Neural progenitor cell (in vitro differentiated cells): ENCODE measurements around the gene DTNB. TPM values are rescaled to one million over a fixed set of nuclear protein-coding genes. Genes with fewer than 3 reads are reported as not detected.
"Not testable (repeated sequence)": the region's sequence is repeated elsewhere in the genome, so short reads cannot be mapped to it uniquely, and the experiment has no call there.

Experiments
- DNase-seq: peaks from one replicate; pipeline ENCODE4 v3.0.0-alpha.2; 2016; ENCODE audit warnings: low spot score
- H2AFZ ChIP-seq: fragments of 200-600 bp; sonication (generic); replicated peaks from 2 replicates; pipeline ENCODE4 v1.6.1; 2016; ENCODE audit warnings: antibody characterized with exemption
- H3F3A ChIP-seq: fragments of 200-600 bp; sonication (generic); 2 replicates; pipeline ENCODE4 v1.6.1; 2016; ENCODE audit warnings: antibody characterized with exemption, low read depth
- H3K27ac ChIP-seq: fragments of 200-600 bp; sonication (generic); 2 replicates; pipeline ENCODE4 v1.5.1; 2016; ENCODE audit warnings: mild to moderate bottlenecking
- H3K27me3 ChIP-seq: fragments of 200-600 bp; sonication (generic); 2 replicates; pipeline ENCODE4 v1.6.1; 2016; ENCODE audit warnings: mild to moderate bottlenecking, moderate library complexity
- H3K36me3 ChIP-seq: fragments of 200-600 bp; sonication (generic); 2 replicates; pipeline ENCODE4 v1.5.1; 2016
- H3K4me1 ChIP-seq: fragments of 200-600 bp; sonication (generic); 2 replicates; pipeline ENCODE4 v1.6.1; 2016; ENCODE audit warnings: mixed run types
- H3K4me2 ChIP-seq: fragments of 200-600 bp; sonication (generic); 2 replicates; pipeline ENCODE4 v1.6.1; 2016
- H3K4me3 ChIP-seq: fragments of 200-600 bp; sonication (generic); 2 replicates; pipeline ENCODE4 v1.5.1; 2016
- H3K79me2 ChIP-seq: fragments of 200-600 bp; sonication (generic); 2 replicates; pipeline ENCODE4 v1.6.1; 2016; ENCODE audit warnings: low read depth
- H3K9ac ChIP-seq: fragments of 200-600 bp; sonication (generic); 2 replicates; pipeline ENCODE4 v1.6.1; 2016
- H3K9me3 ChIP-seq: fragments of 200-600 bp; sonication (generic); 2 replicates; pipeline ENCODE4 v1.5.1; 2016; ENCODE audit warnings: low read depth
- H4K20me1 ChIP-seq: fragments of 200-600 bp; sonication (generic); 2 replicates; pipeline ENCODE4 v1.6.1; 2016; ENCODE audit warnings: low read depth
- H3K27ac Mint-ChIP-seq: 3 replicates; pipeline ENCODE4 v1.8.0; 2021; ENCODE audit warnings: mixed read lengths
- H3K27me3 Mint-ChIP-seq: 2 replicates; pipeline ENCODE4 v1.8.0; 2022; ENCODE audit warnings: low read depth, mild to moderate bottlenecking, inconsistent platforms, moderate library complexity, mixed read lengths; ENCODE audit not compliant: insufficient read depth
- H3K36me3 Mint-ChIP-seq: 3 replicates; pipeline ENCODE4 v1.8.0; 2021; ENCODE audit warnings: mixed read lengths
- H3K4me1 Mint-ChIP-seq: 3 replicates; pipeline ENCODE4 v1.8.0; 2021; ENCODE audit warnings: mixed read lengths
- H3K4me3 Mint-ChIP-seq: 3 replicates; pipeline ENCODE4 v1.8.0; 2021; ENCODE audit warnings: mild to moderate bottlenecking, moderate library complexity, mixed read lengths
- H3K9me3 Mint-ChIP-seq: 3 replicates; pipeline ENCODE4 v1.8.0; 2020; ENCODE audit warnings: mixed read lengths
- CTCF ChIP-seq: fragments of 200-600 bp; sonication (generic); IDR thresholded peaks from 2 replicates; pipeline ENCODE4 v1.5.1; 2017; ENCODE audit warnings: antibody characterized with exemption, mild to moderate bottlenecking
- EZH2 ChIP-seq: fragments of 200-600 bp; sonication (generic); IDR thresholded peaks from 2 replicates; pipeline ENCODE4 v1.6.1; 2017; ENCODE audit warnings: antibody characterized with exemption, mild to moderate bottlenecking, moderate library complexity
- EZH2phosphoT487 ChIP-seq: fragments of 200-600 bp; sonication (generic); IDR thresholded peaks from 2 replicates; pipeline ENCODE4 v1.6.1; 2017; ENCODE audit warnings: antibody characterized with exemption
- total RNA-seq: library from RNA; depleted of rRNA; stranded (reverse); fragments of >200 nt; gene quantifications from 2 replicates; pipeline ENCODE4 v1.2.3, GENCODE V29; 2015; ENCODE audit warnings: low replicate concordance

DTNB gene
- total RNA-seq, 1 donor from 2014 or later = 27.1 TPM

GRCh38 chr2:25557179-25558036 lies 116.0 kb downstream of the DTNB start:
- Histone ChIP-seq H3F3A (no peaks in the 10 kb centered on the region), H3K9me3 (no peaks in the 10 kb centered on the region), H3K27ac (no peak overlapping the region), H3K27me3 (no peaks in the 10 kb centered on the region), H4K20me1 (no peaks in the 10 kb centered on the region), H3K4me3 (no peak overlapping the region), H3K36me3 (no peaks in the 10 kb centered on the region), H2AFZ (no peak overlapping the region), H3K4me2 (no peak overlapping the region), H3K79me2 (no peaks in the 10 kb centered on the region), H3K4me1 (peaks cover 6% of the 10 kb centered on the region), H3K9ac (no peak overlapping the region)
- Mint-ChIP-seq H3K4me3 (no peak overlapping the region), H3K27me3 (no peaks in the 10 kb centered on the region), H3K9me3 (no peaks in the 10 kb centered on the region), H3K36me3 (peaks cover 4% of the 10 kb centered on the region), H3K27ac (no peak overlapping the region), H3K4me1 (peaks cover 10% of the 10 kb centered on the region)
- TF ChIP-seq EZH2phosphoT487 (no peak), EZH2 (no peak)
- DNase-seq = no peak

DNA sequence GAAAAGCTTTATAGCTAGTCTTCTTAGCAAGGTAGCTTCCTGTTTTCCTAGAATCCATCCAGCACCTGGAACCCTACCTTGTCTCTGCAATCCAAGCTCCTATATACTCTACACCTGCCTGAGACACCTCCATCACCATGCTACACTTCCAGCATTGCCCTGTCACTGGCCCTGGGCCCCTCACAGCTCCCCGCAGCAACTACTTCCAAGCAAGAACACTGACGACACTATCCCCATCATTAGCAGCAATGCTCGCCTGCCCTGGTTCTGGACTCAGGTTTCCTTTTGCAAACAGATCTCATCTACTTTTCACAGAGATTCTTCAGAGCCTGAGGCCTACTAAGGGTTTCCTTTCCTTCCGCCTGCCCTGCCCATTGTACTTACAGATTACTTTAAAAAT lies 121.1 kb downstream of the DTNB start:
- Mint-ChIP-seq H3K36me3 (peaks cover 4% of the 10 kb centered on the region), H3K9me3 (no peaks in the 10 kb centered on the region), H3K4me3 (no peak overlapping the region), H3K27me3 (no peaks in the 10 kb centered on the region), H3K4me1 (no peaks in the 10 kb centered on the region), H3K27ac (no peak overlapping the region)
- Histone ChIP-seq H3K9ac (no peak overlapping the region), H3K4me1 (no peaks in the 10 kb centered on the region), H3K27me3 (no peaks in the 10 kb centered on the region), H3F3A (no peaks in the 10 kb centered on the region), H2AFZ (no peak overlapping the region), H3K4me3 (no peak overlapping the region), H3K27ac (no peak overlapping the region), H3K79me2 (no peaks in the 10 kb centered on the region), H4K20me1 (no peaks in the 10 kb centered on the region), H3K4me2 (no peak overlapping the region), H3K9me3 (no peaks in the 10 kb centered on the region), H3K36me3 (no peaks in the 10 kb centered on the region)
- DNase-seq = no peak
- TF ChIP-seq EZH2phosphoT487 (no peak), CTCF (no peak), EZH2 (no peak)

DNA sequence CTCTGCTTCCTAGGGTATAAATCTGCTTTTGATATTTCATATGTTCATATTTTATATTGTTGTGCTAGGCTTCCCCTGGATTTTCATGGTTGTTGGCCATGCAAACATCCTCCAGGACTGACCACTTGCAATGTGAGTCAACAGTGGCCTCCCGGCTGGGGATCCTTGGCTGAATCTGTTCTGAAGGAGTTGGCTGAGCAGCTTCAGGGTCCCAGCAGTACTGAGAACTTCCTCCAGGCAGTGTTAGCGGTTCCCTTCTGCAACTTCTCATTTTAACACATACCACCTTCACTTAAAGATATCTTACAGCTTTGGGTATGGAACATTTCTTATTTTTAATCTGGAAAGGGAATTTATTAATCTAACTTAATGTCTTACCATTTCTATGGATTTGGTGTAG lies 122.1 kb downstream of the DTNB start:
- TF ChIP-seq EZH2phosphoT487 (no peak), EZH2 (no peak)
- H3K79me2 ChIP-seq = no peaks in the 10 kb centered on the region
- no peak overlapping the region for H2AFZ ChIP-seq
- H3K4me2 ChIP-seq = no peak overlapping the region
- no peak for DNase-seq
- no peaks in the 10 kb centered on the region for H4K20me1 ChIP-seq
- no peaks in the 10 kb centered on the region for H3K4me1 ChIP-seq
- Mint-ChIP-seq H3K36me3 (peaks cover 4% of the 10 kb centered on the region), H3K4me1 (no peaks in the 10 kb centered on the region), H3K27ac (no peak overlapping the region), H3K27me3 (no peaks in the 10 kb centered on the region), H3K9me3 (no peaks in the 10 kb centered on the region), H3K4me3 (no peak overlapping the region)
- H3K36me3 ChIP-seq = no peaks in the 10 kb centered on the region
- H3K27me3 ChIP-seq = no peaks in the 10 kb centered on the region
- H3K27ac ChIP-seq = no peak overlapping the region
- no peaks in the 10 kb centered on the region for H3F3A ChIP-seq
- H3K4me3 ChIP-seq = no peak overlapping the region
- H3K9me3 ChIP-seq = no peaks in the 10 kb centered on the region
- no peak overlapping the region for H3K9ac ChIP-seq

- H3K9ac ChIP-seq, H3K27me3 Mint-ChIP-seq, H3K27me3 ChIP-seq, H3K9me3 Mint-ChIP-seq, H3K36me3 Mint-ChIP-seq, H2AFZ ChIP-seq, H3K27ac ChIP-seq, H3K79me2 ChIP-seq, H3K9me3 ChIP-seq, H3F3A ChIP-seq, H3K4me3 Mint-ChIP-seq, H3K4me1 ChIP-seq, H3K36me3 ChIP-seq, H3K4me2 ChIP-seq, DNase-seq, H3K4me3 ChIP-seq, H3K27ac Mint-ChIP-seq, H3K4me1 Mint-ChIP-seq, H4K20me1 ChIP-seq: not testable (repeated sequence)
These were observed 123.8 kb downstream of the DTNB start for GRCh38 chr2:25549571-25549970.
